ENCODE data around the gene FAM199X.
A peak's percentile ranks its signal among the peaks of the same experiment; 100 is the strongest.

FAM199X gene

GRCh38 chrX:104165894-104166734, at the start of gene FAM199X:
TSS of gene FAM199X (plus strand) at chrX:104166453. CDS start at chrX:104166786, 333 bp downstream.
- TF ChIP-seq ZFX (IDR thresholded peaks at IDR 0.05), result peak; percentile 62
- TF ChIP-seq CTCF (conservative IDR thresholded peaks at IDR 0.05), result peak; percentile 72

DNA sequence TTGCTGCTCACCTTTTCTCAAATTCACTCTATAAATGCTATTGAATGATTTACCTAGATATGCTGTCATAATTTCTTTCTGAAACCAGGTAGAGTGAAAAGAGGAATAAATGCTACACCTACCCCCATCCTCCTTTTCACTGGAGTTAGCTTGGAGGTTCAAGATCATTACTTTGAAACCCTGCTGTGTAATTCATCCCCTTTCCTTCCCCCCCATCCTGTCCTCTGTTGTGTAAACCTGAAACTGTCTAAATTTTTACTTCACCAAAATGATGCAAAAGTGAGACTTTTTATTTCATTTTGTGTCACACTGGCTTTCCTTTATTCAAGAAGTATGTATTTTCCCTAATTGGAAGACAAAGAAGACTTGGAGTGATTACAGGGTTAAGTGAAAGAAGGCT, 48.5 kb upstream of the FAM199X start:
- no peak for TF ChIP-seq CTCF (conservative IDR thresholded peaks at IDR 0.05)
- TF ChIP-seq ZFX (IDR thresholded peaks at IDR 0.05), result no peak
- H3K27ac ChIP-seq, result no peak overlapping the region

More at GRCh38 chrX:104165894-104166734, at the start of gene FAM199X:
- peak within 1 kb of the TSS; percentile 94 for H3K27ac ChIP-seq

DNA sequence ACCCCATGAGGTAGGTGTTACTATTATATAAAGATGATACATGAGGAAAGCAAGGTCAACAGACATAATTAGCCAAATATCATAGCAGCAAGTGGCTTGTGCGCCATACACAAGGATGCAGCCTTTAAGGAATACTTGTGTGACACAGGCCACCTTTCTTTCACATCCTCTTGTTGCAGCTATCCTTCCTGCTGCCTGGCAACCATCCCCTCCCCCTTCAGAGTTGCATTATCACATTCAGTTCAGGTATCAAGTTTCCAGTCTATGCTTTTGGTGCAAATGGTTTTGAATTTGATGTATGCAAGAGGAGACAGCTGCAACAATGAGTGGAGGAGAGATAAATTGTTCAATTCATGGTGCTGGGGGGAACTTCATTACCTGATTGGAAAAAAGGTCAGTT, 47.5 kb upstream of the FAM199X start:
- TF ChIP-seq ZFX (IDR thresholded peaks at IDR 0.05) (no peak), CTCF (conservative IDR thresholded peaks at IDR 0.05) (no peak)
- H3K27ac ChIP-seq, result no peak overlapping the region

- TF ChIP-seq ZFX (IDR thresholded peaks at IDR 0.05) (no peak), CTCF (conservative IDR thresholded peaks at IDR 0.05) (no peak)
- H3K27ac ChIP-seq, result no peak overlapping the region
Measured at GRCh38 chrX:104122829-104123228, 43.4 kb upstream of the FAM199X start.

DNA sequence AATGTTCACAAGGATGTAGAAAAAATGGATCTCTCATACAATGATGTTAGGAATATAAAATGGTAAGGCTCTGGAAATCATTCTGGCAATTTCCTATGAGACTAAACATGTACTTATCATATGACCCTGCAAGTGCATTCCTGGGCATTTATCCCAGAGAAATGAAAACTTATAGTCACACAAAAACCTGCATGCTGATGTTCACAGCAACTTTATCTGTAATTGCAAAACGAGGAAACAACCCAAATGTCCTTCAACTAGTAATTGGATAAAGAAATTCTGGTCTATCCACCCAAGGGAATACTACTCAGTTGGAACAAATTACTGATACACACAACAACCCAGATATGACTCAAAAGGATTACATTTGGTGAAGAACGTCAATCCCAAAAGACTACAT, 39.4 kb upstream of the FAM199X start:
- TF ChIP-seq ZFX (IDR thresholded peaks at IDR 0.05), result no peak
- TF ChIP-seq CTCF (conservative IDR thresholded peaks at IDR 0.05), result no peak

GRCh38 chrX:104130808-104131207, 35.4 kb upstream of the FAM199X start:
- TF ChIP-seq ZFX (IDR thresholded peaks at IDR 0.05), result no peak
- no peak for TF ChIP-seq CTCF (conservative IDR thresholded peaks at IDR 0.05)
- no peak overlapping the region for H3K27ac ChIP-seq

More for the DNA sequence above, 39.4 kb upstream of the FAM199X start:
- no peak overlapping the region for H3K27ac ChIP-seq

GRCh38 chrX:104134583-104135261, 31.5 kb upstream of the FAM199X start:
- no peak overlapping the region for H3K27ac ChIP-seq
- no peak for TF ChIP-seq ZFX (IDR thresholded peaks at IDR 0.05)
- no peak for TF ChIP-seq CTCF (conservative IDR thresholded peaks at IDR 0.05)
